GM18502 (cell line): Measurements from ENCODE around the gene ZNF829.

Experiments
- ATAC-seq: cut with Tn5 transposase; IDR thresholded peaks from one replicate; pipeline ENCODE4 v1.9.1; 2021; ENCODE audit warnings: mild to moderate bottlenecking; ENCODE audit not compliant: unreplicated experiment, poor library complexity

ZNF829 gene

GRCh38 chr19:36915992-36916830, at the start of gene ZNF829, which contains the start of gene ZNF568:
ZNF829 (minus strand) TSS chr19:36916291; CDS start chr19:36915167, 1,124 bp downstream.
ZNF568 (plus strand) TSS chr19:36916332; CDS start chr19:36922771, 6,439 bp downstream.
- peak; percentile 91 for ATAC-seq

GRCh38 chr19:36963280-36963679, 47.2 kb upstream of the ZNF829 start:
- ATAC-seq, result no peak

GRCh38 chr19:36962346-36962745, 46.3 kb upstream of the ZNF829 start:
- no peak for ATAC-seq

GRCh38 chr19:36950335-36951119, 34.4 kb upstream of the ZNF829 start:
- ATAC-seq, result no peak

- ATAC-seq, result no peak
These were observed 23.1 kb upstream of the ZNF829 start for GRCh38 chr19:36939153-36939552.

- no peak for ATAC-seq
These were observed 15.6 kb upstream of the ZNF829 start for GRCh38 chr19:36931684-36932083.

- no peak for ATAC-seq
These were observed 2.0 kb upstream of the ZNF829 start for GRCh38 chr19:36918090-36918489.

GRCh38 chr19:36916991-36917390, 900 bp upstream of the ZNF829 start:
- no peak for ATAC-seq

GRCh38 chr19:36898422-36898821, 17.7 kb downstream of the ZNF829 start:
- ATAC-seq, result no peak

- no peak for ATAC-seq
These were observed 21.2 kb downstream of the ZNF829 start for GRCh38 chr19:36894849-36895383.

GRCh38 chr19:36891768-36892357, 24.2 kb downstream of the ZNF829 start:
- ATAC-seq, result no peak

- no peak for ATAC-seq
These were observed 38.8 kb downstream of the ZNF829 start for GRCh38 chr19:36876993-36877938.

GRCh38 chr19:36851898-36852297, 64.2 kb downstream of the ZNF829 start:
- no peak for ATAC-seq

- peak; percentile 88 for ATAC-seq
These were observed 65.3 kb downstream of the ZNF829 start, which contains the start of gene ZNF345 for GRCh38 chr19:36850559-36851442. ZNF345 (plus strand) TSS chr19:36850876; CDS start chr19:36876831, 25,955 bp downstream.

- peak; percentile 81 for ATAC-seq
These were observed 66.2 kb downstream of the ZNF829 start for GRCh38 chr19:36849701-36850558.

GRCh38 chr19:36847968-36848367, 68.1 kb downstream of the ZNF829 start:
- ATAC-seq, result no peak

GRCh38 chr19:36838784-36839324, 77.2 kb downstream of the ZNF829 start:
- ATAC-seq, result no peak
